HL-60 (cell line): ENCODE measurements around the gene SHISA4.

ENCODE experiments used
- DNase-seq, 2 experiments: peaks; one replicate each; pipeline ENCODE4 v3.0.0-alpha.2; 2010 to 2020; ENCODE audit warnings: low read depth in 1 of 2, low spot score in 1 of 2
- H3K27ac ChIP-seq: fragments of 250-450 bp; sonication (Bioruptor Pico); replicated peaks from 2 replicates; pipeline ENCODE4 v1.5.1; 2020; ENCODE audit warnings: mild to moderate bottlenecking, moderate library complexity
- H3K27me3 ChIP-seq: fragments of 250-450 bp; sonication (Bioruptor Pico); 2 replicates; pipeline ENCODE4 v1.5.1; 2021; ENCODE audit warnings: mild to moderate bottlenecking, moderate library complexity; ENCODE audit not compliant: insufficient read depth, poor library complexity, severe bottlenecking
- H3K4me3 ChIP-seq: replicated peaks from 2 replicates; pipeline ENCODE4 v1.5.1; 2011; ENCODE audit warnings: mild to moderate bottlenecking, control low read depth, low read length; ENCODE audit not compliant: insufficient read depth
- CTCF ChIP-seq: IDR thresholded peaks from one replicate; pipeline ENCODE4 v1.5.1; 2011; ENCODE audit warnings: low read length, control low read depth, inconsistent platforms; ENCODE audit not compliant: insufficient read depth
- GABPA ChIP-seq: IDR thresholded peaks from 2 replicates; pipeline ENCODE4 v1.6.1; 2012; ENCODE audit warnings: low read depth
- POLR2AphosphoS5 ChIP-seq: IDR thresholded peaks from 2 replicates; pipeline ENCODE4 v1.6.1; 2012; ENCODE audit warnings: low read depth
- REST ChIP-seq: IDR thresholded peaks from 2 replicates; pipeline ENCODE4 v1.6.1; 2012; ENCODE audit warnings: low read depth; ENCODE audit not compliant: insufficient replicate concordance
- SPI1 ChIP-seq: IDR thresholded peaks from 2 replicates; pipeline ENCODE4 v1.6.1; 2012; ENCODE audit warnings: low read depth, mild to moderate bottlenecking, borderline replicate concordance

Gene SHISA4

GRCh38 chr1:201886103-201886885 is 2.4 kb upstream of the SHISA4 start:
- H3K27ac ChIP-seq, result no peak overlapping the region
- no peak overlapping the region for H3K4me3 ChIP-seq
- no peak for DNase-seq
- TF ChIP-seq GABPA (no peak), REST (no peak), CTCF (no peak), SPI1 (no peak), POLR2AphosphoS5 (no peak)
- H3K27me3 ChIP-seq, result peaks cover 37% of the 10 kb centered on the region

GRCh38 chr1:201887116-201887866 is 1.4 kb upstream of the SHISA4 start:
- peaks cover 37% of the 10 kb centered on the region for H3K27me3 ChIP-seq
- H3K4me3 ChIP-seq, result no peak overlapping the region
- H3K27ac ChIP-seq, result no peak overlapping the region
- DNase-seq, result no peak
- TF ChIP-seq POLR2AphosphoS5 (no peak), REST (no peak), SPI1 (no peak), CTCF (no peak), GABPA (no peak)

GRCh38 chr1:201889090-201889968 is 631 bp downstream of the SHISA4 start:
- no peak overlapping the region for H3K27ac ChIP-seq
- H3K27me3 ChIP-seq, result peaks cover 37% of the 10 kb centered on the region
- no peak overlapping the region for H3K4me3 ChIP-seq
- DNase-seq, result no peak
- TF ChIP-seq CTCF, result no peak
- no peak for TF ChIP-seq GABPA
- TF ChIP-seq REST, result no peak
- TF ChIP-seq POLR2AphosphoS5, result no peak
- no peak for TF ChIP-seq SPI1
